Upper lobe of left lung (tissue), 6 donors: Measurements from ENCODE around the gene TBCK. TPM values are rescaled to one million over a fixed set of nuclear protein-coding genes. Genes with fewer than 3 reads are reported as not detected.

Experiments used
- ATAC-seq, 2 donors: fragments of 200-7000 bp; cut with Tn5 transposase; one replicate each; pipeline ENCODE4 v1.9.1; 2022; ENCODE audit warnings: mild to moderate bottlenecking in 2 of 2, moderate library complexity in 2 of 2; ENCODE audit not compliant: low FRiP score in 2 of 2
- DNase-seq, 2 donors: peaks; one replicate each; pipeline ENCODE4 v3.0.0-alpha.2; 2019 to 2020
- H3K27ac ChIP-seq, 4 donors: fragments of 200-600 bp; sonication (generic); one replicate each; pipeline ENCODE4 v1.5.1; 2016 to 2019
- H3K27me3 ChIP-seq, 4 donors: fragments of 200-600 bp; sonication (generic); one replicate each; pipeline ENCODE4 v1.5.1; 2017 to 2019
- H3K36me3 ChIP-seq, 4 donors: fragments of 200-600 bp; sonication (generic); one replicate each; pipeline ENCODE4 v1.5.1; 2016 to 2019
- H3K4me1 ChIP-seq, 4 donors: fragments of 200-600 bp; sonication (generic); one replicate each; pipeline ENCODE4 v1.5.1; 2018 to 2019
- H3K4me3 ChIP-seq, 4 donors: fragments of 200-600 bp; sonication (generic); one replicate each; pipeline ENCODE4 v1.5.1; 2017 to 2019; ENCODE audit warnings: mild to moderate bottlenecking in 2 of 4, moderate library complexity in 1 of 4
- H3K9me3 ChIP-seq, 4 donors: fragments of 200-600 bp; sonication (generic); one replicate each; pipeline ENCODE4 v1.5.1; 2018 to 2019
- CTCF ChIP-seq, 6 experiments: fragments of 450-650 bp in 4 of 6; fragments of 200-600 bp in 2 of 6; sonication (generic) in 2 of 6; IDR thresholded peaks; one replicate each; pipeline ENCODE4 v1.5.1; 2016 to 2019; ENCODE audit warnings: antibody characterized with exemption in 6 of 6
- EP300 ChIP-seq, 4 donors: sonication (generic); formaldehyde crosslinking; IDR thresholded peaks; one replicate each; pipeline ENCODE4 v1.5.1; 2017; ENCODE audit warnings: antibody characterized with exemption in 4 of 4, control low read depth in 2 of 4
- POLR2A ChIP-seq, 4 donors: fragments of 450-650 bp; IDR thresholded peaks; one replicate each; pipeline ENCODE4 v1.5.1; 2016 to 2017; ENCODE audit warnings: antibody characterized with exemption in 4 of 4, mild to moderate bottlenecking in 2 of 4
- POLR2AphosphoS5 ChIP-seq, 2 donors: sonication (generic); formaldehyde crosslinking; IDR thresholded peaks; one replicate each; pipeline ENCODE4 v1.5.1; 2017; ENCODE audit warnings: antibody characterized with exemption in 2 of 2
- WGBS, 2 donors: methylation state at CpG; one replicate each; pipeline ENCODE4 v1.1.5; 2017 to 2018; 5-methylcytosine and 5-hydroxymethylcytosine counted together
- total RNA-seq, 6 donors: library from RNA; depleted of rRNA in 4 of 6; stranded (reverse); fragments of >200 nt in 4 of 6; gene quantifications; one replicate each; pipeline versions ENCODE4 v1.1.0 to v1.2.1, GENCODE V29; 2016 to 2021
- donor health status: DM: no; HTN: no; CAD: no; lungs with moderate emphysema.
- donor health status: DM: no; HTN: yes; CAD: no; lungs with severe emphysema.

The TBCK gene
- total RNA-seq, 6 donors from 2014 or later: 24.8 to 54.5 (median 32.3) TPM

- Histone ChIP-seq H3K9me3 (peaks cover 0 to 7% (median 2%) of the 10 kb centered on the region in 4 donors), H3K36me3 (peaks cover 0 to 3% (median 2%) of the 10 kb centered on the region in 4 donors), H3K27me3 (no peaks in the 10 kb centered on the region), H3K27ac (no peak overlapping the region), H3K4me3 (no peak overlapping the region), H3K4me1 (no peaks in the 10 kb centered on the region)
- WGBS, 2 donors: 75 to 88% methylated on average over 1 of the region's 1 CpG
- TF ChIP-seq POLR2A (IDR thresholded peaks at IDR 0.05) (no peak), POLR2AphosphoS5 (IDR thresholded peaks at IDR 0.05) (no peak), EP300 (IDR thresholded peaks at IDR 0.05) (no peak), CTCF (IDR thresholded peaks at IDR 0.05) (no peak)
- ATAC-seq: no peak
- no peak for DNase-seq
Measured at GRCh38 chr4:106104276-106104675, 211.7 kb downstream of the TBCK start.

- H3K36me3 ChIP-seq: peaks cover 0 to 13% (median 9%) of the 10 kb centered on the region in 4 donors
- WGBS, 2 donors: 76 to 90% methylated on average over 1 of the region's 1 CpG
- DNase-seq (no peak), ATAC-seq (no peak)
- TF ChIP-seq POLR2A (IDR thresholded peaks at IDR 0.05) (no peak), POLR2AphosphoS5 (IDR thresholded peaks at IDR 0.05) (no peak), EP300 (IDR thresholded peaks at IDR 0.05) (no peak), CTCF (IDR thresholded peaks at IDR 0.05) (no peak)
- no peaks in the 10 kb centered on the region for H3K4me1 ChIP-seq
- H3K27ac ChIP-seq: no peak overlapping the region
- H3K9me3 ChIP-seq: peaks cover 2 to 3% (median 2%) of the 10 kb centered on the region in 4 donors
- no peaks in the 10 kb centered on the region for H3K27me3 ChIP-seq
- H3K4me3 ChIP-seq: no peak overlapping the region
Measured at GRCh38 chr4:106096454-106096853, 219.6 kb downstream of the TBCK start.

DNA sequence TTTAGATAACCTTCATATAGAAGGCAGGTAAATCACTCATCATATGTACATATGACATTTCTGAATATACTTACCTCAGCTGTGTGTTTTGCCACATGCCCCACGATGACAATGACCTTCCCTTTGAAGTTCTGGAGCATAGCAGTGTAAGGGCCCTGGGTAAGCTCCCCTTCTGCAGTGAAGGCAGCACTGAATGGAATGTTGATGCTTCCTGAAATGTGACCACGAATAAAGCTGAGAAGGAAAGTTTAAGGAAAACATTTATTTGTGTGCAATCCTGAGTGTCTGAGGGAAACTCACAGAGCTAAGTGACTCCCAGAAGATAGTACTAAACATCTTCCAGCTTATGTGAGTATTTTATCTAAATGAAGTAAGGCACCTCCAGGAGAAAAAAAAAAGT, 220.6 kb downstream of the TBCK start:
- no peak for ATAC-seq
- peaks cover 9 to 13% (median 12%) of the 10 kb centered on the region in 4 donors for H3K9me3 ChIP-seq
- H3K27me3 ChIP-seq: no peaks in the 10 kb centered on the region
- H3K4me1 ChIP-seq: no peaks in the 10 kb centered on the region
- WGBS, 2 donors: 60 to 69% methylated on average over 2 of the region's 2 CpGs
- TF ChIP-seq CTCF (IDR thresholded peaks at IDR 0.05): no peak
- TF ChIP-seq EP300 (IDR thresholded peaks at IDR 0.05): no peak
- TF ChIP-seq POLR2AphosphoS5 (IDR thresholded peaks at IDR 0.05): no peak
- TF ChIP-seq POLR2A (IDR thresholded peaks at IDR 0.05): no peak
- H3K4me3 ChIP-seq: no peak overlapping the region
- DNase-seq: no peak
- H3K27ac ChIP-seq: no peak overlapping the region
- H3K36me3 ChIP-seq: peaks cover 0 to 24% (median 17%) of the 10 kb centered on the region in 4 donors

DNA sequence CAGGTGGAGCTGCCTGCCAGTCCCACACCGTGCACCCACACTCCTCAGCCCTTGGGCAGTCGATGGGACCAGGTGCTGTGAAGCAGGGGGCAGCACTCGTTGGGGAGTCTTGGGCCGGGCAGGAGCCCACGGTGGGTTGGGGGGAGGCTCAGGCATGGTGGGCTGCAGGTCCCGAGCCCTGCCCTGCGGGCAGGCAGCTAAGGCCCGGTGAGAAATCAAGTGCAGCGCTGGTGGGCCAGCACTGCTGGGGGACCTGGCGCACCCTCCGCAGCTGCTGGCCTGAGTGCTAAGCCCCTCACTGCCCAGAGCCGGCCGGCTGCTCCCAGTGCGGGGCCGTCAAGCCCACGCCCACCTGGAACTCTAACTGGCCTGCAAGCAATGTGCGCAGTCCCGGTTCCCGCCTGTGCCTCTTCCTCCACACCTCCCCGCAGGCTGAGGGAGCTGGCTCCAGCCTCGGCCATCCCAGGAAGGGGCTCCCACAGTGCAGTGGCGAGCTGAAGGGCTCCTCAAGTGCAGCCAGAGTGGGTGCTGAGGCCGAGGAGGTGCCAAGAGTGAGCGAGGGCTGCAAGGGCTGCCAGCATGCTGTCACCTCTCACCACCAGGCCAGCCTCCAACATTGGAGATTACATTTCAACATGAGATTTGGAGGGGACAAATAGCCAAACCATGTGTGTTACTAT, 223.5 kb downstream of the TBCK start:
- no peaks in the 10 kb centered on the region for H3K4me1 ChIP-seq
- TF ChIP-seq CTCF (IDR thresholded peaks at IDR 0.05): no peak
- no peak for TF ChIP-seq EP300 (IDR thresholded peaks at IDR 0.05)
- no peak for TF ChIP-seq POLR2AphosphoS5 (IDR thresholded peaks at IDR 0.05)
- TF ChIP-seq POLR2A (IDR thresholded peaks at IDR 0.05): no peak
- WGBS, 2 donors: 92 to 93% methylated on average over 11 to 20 of the region's 24 CpGs
- DNase-seq (peak in 1 of 2 donors; percentile 58), ATAC-seq (no peak)
- peaks cover 0 to 38% (median 21%) of the 10 kb centered on the region in 4 donors for H3K36me3 ChIP-seq
- no peaks in the 10 kb centered on the region for H3K27me3 ChIP-seq
- no peak overlapping the region for H3K4me3 ChIP-seq
- peaks cover 9 to 27% (median 21%) of the 10 kb centered on the region in 4 donors for H3K9me3 ChIP-seq
- H3K27ac ChIP-seq: no peak overlapping the region

- no peak overlapping the region for H3K4me3 ChIP-seq
- no peak for DNase-seq
- no peak for TF ChIP-seq CTCF (IDR thresholded peaks at IDR 0.05)
- no peak for TF ChIP-seq POLR2AphosphoS5 (IDR thresholded peaks at IDR 0.05)
- TF ChIP-seq POLR2A (IDR thresholded peaks at IDR 0.05): no peak
- no peak for TF ChIP-seq EP300 (IDR thresholded peaks at IDR 0.05)
- ATAC-seq: no peak
- no peaks in the 10 kb centered on the region for H3K4me1 ChIP-seq
- H3K27ac ChIP-seq: no peak overlapping the region
- H3K27me3 ChIP-seq: no peaks in the 10 kb centered on the region
- H3K36me3 ChIP-seq: peaks cover 0 to 38% (median 21%) of the 10 kb centered on the region in 4 donors
- peaks cover 9 to 27% (median 22%) of the 10 kb centered on the region in 4 donors for H3K9me3 ChIP-seq
Measured at GRCh38 chr4:106090826-106091225, 225.2 kb downstream of the TBCK start.
